Ovary (tissue), 3 donors: ENCODE data around the gene PIK3CD.

Source experiments
- CTCF ChIP-seq, 3 donors: fragments of 450-650 bp in 2 of 3; fragments of 200-600 bp in 1 of 3; IDR thresholded peaks; one replicate each; pipeline versions ENCODE4 v1.5.1 to v1.8.0; 2016 to 2022; ENCODE audit warnings: antibody characterized with exemption in 3 of 3, mild to moderate bottlenecking in 1 of 3
- EP300 ChIP-seq: sonication (generic); formaldehyde crosslinking; IDR thresholded peaks from one replicate; pipeline ENCODE4 v1.6.1; 2017; ENCODE audit warnings: antibody characterized with exemption
- POLR2A ChIP-seq: fragments of 450-650 bp; IDR thresholded peaks from one replicate; pipeline ENCODE4 v1.6.1; 2017; ENCODE audit warnings: antibody characterized with exemption, mild to moderate bottlenecking, moderate library complexity
- donor health status: DM: no; HTN: no; CAD: no.

- no peak for TF ChIP-seq POLR2A
- no peak for TF ChIP-seq CTCF (IDR thresholded peaks at IDR 0.05)
- TF ChIP-seq EP300 = no peak
These were observed 5.5 kb upstream of the PIK3CD start for GRCh38 chr1:9646037-9646436.
